GM10248 (cell line): Measurements from ENCODE around the gene POU6F2.
"Not testable (repeated sequence)": the region's sequence is repeated elsewhere in the genome, so short reads cannot be mapped to it uniquely, and the experiment has no call there.

Experiments
- CTCF ChIA-PET: fragments of 300-600 bp; sonication (Branson Sonifier 250); formaldehyde crosslinking; extraction: SDS; loops from one replicate; lab custom pipeline; 2021; ENCODE audit warnings: antibody characterized with exemption; lab: Yijun Ruan, JAX
- POLR2A ChIA-PET: fragments of 350-650 bp; sonication (Branson Sonifier 250); formaldehyde crosslinking; extraction: SDS; loops from one replicate; lab custom pipeline; 2020; ENCODE audit warnings: antibody characterized with exemption; lab: Yijun Ruan, JAX
- DNase-seq: peaks from one replicate; pipeline ENCODE4 v3.0.0; 2012; ENCODE audit errors: extremely low spot score
- CTCF ChIP-seq: IDR thresholded peaks from 2 replicates; pipeline ENCODE4 v1.5.1; 2012; ENCODE audit warnings: mild to moderate bottlenecking, low read depth; ENCODE audit errors: extremely low read depth, missing control alignments, control extremely low read depth

POU6F2 gene

DNA sequence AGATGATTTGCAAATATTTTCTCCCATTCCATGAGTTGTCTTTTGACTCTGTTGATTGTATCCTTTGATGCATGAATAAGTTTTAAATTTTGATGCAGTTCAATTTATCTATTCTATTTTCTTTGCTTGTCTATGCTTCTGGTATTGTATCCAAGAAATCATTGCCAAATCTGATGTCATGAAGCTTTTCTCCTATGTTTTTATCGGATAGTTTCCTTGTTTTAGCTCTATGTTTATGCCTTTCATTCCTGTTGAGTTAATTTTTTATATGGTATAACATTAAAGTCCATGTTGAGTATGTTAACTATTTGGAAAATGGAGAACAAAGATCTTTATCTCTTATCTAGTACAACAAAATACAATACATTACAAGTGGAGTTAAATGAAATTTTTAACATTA, 41.1 kb upstream of the POU6F2 start:
- ChIA-PET CTCF (no interaction called here), POLR2A (no interaction called here)
- TF ChIP-seq CTCF: no peak
- DNase-seq: no peak

DNA sequence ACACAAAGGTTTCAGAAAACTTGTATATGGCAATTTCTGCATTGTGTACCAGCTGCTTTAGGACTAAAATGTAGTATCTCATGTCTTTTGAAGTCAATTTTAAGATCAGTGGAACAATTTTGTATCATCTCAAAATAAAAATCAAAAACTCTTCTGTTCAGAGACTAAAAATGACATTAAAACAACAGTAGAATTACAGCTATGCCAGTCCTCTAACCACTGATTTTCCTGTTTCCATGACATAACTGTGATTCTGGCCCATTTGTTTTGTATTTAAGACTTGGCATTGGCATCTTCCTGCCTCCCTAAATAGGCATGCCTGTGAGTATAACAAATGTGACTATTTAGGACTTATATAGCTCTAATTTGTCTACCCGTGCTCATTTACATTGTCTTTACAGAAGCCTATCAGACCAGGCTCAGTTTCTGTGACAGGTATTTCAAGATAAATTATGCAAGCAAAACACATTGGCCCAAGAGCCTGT, 39.7 kb upstream of the POU6F2 start:
- no peak for DNase-seq
- POLR2A ChIA-PET: no interaction called here
- no peak for TF ChIP-seq CTCF
- CTCF ChIA-PET: no interaction called here

DNA sequence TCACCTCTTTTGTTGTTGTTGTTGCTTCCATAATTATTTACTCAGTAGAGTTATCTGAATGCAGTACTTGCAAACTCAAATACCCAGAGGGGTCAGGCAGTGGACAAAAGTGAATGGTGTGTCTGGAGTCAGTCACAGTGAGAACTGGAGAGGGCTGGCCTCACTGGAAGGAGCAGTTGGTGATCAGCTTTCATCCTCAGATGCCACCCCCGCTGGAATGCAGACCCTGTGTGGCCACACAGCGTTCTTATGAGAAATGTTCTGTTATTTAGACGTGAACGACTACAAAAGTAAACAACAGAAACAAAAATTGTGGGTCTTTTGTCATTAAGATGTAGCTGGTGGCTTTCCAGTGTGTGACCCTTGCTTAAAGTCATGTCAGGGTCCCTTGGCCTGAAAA, 39.1 kb upstream of the POU6F2 start:
- POLR2A ChIA-PET: no interaction called here
- CTCF ChIA-PET: no interaction called here
- DNase-seq: no peak
- TF ChIP-seq CTCF: no peak

DNA sequence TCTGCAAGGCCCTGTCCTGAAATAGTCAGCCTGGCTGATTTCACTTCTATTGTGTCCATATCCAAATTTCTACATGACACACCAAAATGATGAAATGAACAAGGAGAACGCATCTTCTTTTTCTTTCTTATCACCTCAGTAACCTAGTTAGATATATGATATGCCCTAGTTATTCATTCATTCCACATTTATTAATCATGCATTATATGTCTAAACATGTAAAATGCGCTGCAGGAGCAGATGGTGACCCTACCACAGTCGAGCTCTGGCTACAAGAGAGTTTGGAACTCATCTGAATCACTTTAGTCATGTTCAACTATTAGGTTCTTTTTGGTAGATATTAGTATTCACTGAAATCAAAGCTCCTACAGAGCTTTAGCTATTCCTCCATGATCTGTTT, 36.9 kb upstream of the POU6F2 start:
- no peak for DNase-seq
- ChIA-PET CTCF (no interaction called here), POLR2A (no interaction called here)
- TF ChIP-seq CTCF: no peak

DNA sequence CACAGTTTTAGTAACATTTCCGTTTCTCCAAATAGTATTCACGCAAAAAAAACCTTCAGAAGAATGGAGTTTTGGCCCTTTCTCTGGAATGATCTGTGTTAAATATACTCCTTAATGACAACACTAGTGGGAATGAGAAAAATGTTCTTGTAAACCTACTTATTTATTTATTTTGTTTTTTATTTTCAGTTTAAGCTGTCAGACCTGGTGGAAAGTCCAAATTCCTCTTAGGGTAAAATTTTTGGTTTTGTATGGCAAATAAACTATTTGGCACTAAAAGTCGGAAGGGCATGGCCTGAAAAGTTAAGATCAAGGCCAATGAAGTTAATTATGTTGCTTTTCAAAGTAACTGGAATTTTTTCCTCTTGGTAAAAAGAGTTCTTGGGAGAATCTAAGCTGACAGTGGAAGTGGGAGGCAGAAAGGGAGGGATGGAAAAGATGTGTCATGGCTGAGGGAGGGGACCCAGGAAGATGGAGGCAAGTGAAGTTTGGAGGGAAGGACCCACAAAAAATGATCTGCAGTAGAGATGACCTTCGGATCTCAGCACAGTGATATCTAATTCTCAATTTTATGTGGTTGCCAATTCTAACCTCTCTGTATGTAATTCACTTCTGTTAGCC, 35.2 kb upstream of the POU6F2 start:
- ChIA-PET CTCF (no interaction called here), POLR2A (no interaction called here)
- no peak for DNase-seq
- no peak for TF ChIP-seq CTCF

DNA sequence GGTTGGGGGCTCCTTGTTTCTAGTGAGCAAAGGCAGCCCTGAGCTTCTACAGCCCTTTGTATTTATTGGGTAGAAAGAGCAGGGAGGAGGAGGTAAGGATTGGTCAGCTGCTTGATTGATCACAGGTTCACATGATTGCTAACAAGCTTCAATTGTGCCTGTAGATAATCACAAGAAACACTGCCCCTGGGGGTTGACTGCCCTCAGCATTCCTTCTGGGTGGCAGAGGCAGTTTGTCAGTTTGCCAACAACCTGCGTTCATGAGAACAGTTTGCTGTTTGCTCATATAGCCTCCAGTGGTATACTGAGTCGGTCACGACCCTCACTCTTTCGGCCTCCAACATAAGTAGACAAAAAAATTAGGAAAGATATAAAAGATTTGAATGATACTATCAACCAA, 30.2 kb upstream of the POU6F2 start:
- CTCF ChIA-PET, DNase-seq, POLR2A ChIA-PET: not testable (repeated sequence)

- DNase-seq: no peak
- TF ChIP-seq CTCF: no peak
- CTCF ChIA-PET: no interaction called here
- POLR2A ChIA-PET: no interaction called here
These were observed 27.4 kb upstream of the POU6F2 start for GRCh38 chr7:38950309-38950708.
